Femur (tissue), 1 donor: ENCODE data around the gene BUD23.
"Not testable (repeated sequence)": the region's sequence is repeated elsewhere in the genome, so short reads cannot be mapped to it uniquely, and the experiment has no call there.

ENCODE experiments used
- DNase-seq: peaks from one replicate; pipeline ENCODE4 v3.0.0-alpha.2; 2017

The BUD23 gene

GRCh38 chr7:73668886-73669230, 14.5 kb upstream of the BUD23 start:
- DNase-seq = no peak

- no peak for DNase-seq
Measured at GRCh38 chr7:73669288-73669701, 14.1 kb upstream of the BUD23 start.

GRCh38 chr7:73669858-73670385, 13.5 kb upstream of the BUD23 start:
- no peak for DNase-seq

- no peak for DNase-seq
Measured at GRCh38 chr7:73671322-73671661, 12.1 kb upstream of the BUD23 start.

DNA sequence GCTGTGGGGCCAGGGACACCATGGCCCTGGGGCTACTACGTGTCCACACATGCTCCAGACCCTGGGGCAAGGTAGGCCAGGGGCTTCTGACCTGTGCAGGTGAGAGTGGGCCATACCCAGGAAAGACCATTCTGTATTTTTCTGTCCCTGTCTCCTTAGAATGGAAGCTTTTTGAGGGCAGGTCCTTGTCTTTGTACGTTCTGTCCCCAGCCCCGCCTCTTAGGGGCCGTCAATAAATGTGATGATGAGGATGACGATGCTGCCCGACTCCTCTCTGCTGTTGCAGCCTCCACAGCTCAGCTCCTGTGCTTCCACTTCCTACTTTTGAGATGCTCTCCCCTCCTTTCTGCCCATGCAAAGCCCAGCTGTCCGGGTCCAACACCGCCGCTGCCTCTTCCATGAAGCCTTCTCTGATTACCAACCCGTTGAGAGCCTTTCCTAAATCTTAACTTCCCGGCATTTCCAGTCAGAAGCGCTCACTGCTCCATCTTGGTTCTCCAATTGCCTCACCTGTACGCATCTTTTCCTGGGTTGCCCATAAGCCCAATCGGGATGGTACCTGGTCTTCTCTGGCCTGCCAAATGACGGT, 11.4 kb upstream of the BUD23 start:
- no peak for DNase-seq

DNA sequence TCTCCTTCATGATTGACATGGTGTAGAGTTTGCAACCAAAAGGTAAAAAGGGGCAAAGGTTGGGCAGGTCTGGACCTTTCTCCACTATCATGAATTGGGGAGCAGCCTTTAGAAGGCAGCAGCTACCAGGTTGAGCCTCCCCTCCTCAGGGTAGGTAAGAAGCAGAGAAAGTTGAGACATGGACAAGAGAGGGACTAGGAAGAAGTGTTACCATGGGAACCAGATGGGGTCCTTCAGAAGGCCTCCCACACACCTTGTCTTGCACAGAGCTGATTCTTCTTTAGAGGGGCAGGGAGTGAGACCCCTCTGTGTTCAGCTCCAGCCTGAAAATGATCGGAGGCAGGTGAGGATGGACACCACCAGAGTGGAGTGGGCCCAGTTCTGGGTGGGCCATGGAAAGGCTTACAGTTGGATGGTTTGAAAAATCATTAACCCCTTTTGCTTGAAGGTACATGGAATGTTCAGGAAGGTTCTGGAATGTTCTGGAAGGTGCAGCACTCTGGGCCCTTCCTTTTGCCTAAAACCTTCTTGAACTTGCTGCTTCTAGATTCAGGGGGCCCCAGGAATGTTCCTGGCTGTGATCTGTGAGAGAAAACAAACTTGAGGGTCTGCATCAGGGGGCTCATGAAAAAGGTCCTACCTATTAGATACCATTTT, 8.8 kb upstream of the BUD23 start:
- no peak for DNase-seq

- DNase-seq = not testable (repeated sequence)
Measured at GRCh38 chr7:73676062-73676461, 7.3 kb upstream of the BUD23 start.

DNA sequence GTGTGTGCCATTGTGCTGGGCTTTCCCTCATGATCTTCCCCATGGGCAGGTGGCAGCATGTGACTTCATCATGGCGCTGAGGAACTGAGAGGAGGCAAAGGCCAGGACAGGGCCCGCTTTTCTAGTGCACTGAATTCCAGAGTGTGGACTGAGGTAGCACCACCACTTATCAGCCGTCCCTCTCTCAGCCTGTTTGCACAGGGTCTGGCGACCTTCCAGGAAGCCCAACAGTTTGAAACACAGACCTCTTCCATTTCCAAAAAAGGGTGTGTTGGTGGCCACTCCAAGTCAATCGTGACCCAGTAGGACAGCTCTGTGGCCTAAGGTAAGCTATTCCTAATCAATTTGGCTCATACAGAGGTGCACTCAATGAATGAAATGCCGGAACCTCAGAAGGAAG, 4.5 kb upstream of the BUD23 start:
- DNase-seq = no peak

GRCh38 chr7:73679709-73680108, 3.7 kb upstream of the BUD23 start:
- no peak for DNase-seq

DNA sequence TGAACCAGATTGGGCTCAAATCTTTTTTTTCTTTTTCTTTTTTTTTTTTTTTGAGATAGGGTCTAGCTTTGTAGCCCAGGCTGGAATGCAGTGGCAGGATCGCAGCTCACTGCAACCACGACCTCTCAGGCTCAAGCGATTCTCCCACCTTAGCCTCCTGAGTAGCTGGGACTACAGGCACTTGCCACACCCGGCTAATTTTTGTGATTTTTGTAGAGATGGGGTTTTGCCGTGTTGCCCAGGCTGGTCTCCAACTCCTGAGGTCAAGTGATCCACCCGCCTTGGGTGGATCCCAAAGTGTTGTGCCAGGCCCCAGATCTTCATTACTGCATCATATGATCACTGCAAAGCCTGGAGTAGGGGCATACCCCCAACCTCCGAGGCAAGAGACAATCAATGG, 2.9 kb upstream of the BUD23 start:
- DNase-seq = no peak

- DNase-seq = no peak
Measured at GRCh38 chr7:73681031-73681430, 2.4 kb upstream of the BUD23 start.

DNA sequence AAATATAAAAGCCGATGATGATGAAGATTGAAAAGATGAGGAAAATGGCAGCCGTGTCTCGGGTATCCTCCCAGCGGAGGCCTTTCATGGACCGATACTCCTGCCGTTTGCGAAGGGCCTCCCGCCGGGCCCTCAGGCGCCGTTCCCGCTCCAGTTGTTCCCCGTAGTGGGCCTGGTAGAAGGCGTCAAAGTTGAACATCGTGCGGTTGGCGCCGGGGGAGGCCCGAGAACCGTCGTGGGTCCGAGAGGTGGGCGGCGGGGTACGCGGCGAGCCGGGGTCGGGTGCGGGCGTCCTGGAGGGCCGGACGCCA, 697 bp upstream of the BUD23 start:
- no peak for DNase-seq

GRCh38 chr7:73683788-73684693, 644 bp downstream of the BUD23 start:
- DNase-seq = no peak

DNA sequence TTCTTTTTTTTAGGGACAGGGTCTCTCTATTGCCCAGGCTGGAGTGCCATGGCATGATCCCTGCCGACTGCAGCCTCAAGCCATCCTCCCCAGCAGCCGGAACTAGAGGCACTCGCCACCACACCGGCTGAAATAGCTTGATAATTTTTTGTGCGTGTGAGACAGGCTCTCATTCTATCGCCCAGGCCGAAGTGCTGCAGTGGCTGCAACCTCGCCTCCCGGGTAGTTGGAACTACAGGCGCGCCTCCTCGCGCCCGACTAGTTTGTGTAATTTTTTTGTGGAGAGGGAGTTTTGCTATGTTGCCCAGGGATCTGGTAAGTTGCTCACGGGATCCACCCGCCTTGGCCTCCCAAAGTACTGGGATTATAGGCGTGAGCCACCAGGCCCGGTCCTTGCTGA, 1.9 kb downstream of the BUD23 start:
- DNase-seq = no peak

DNA sequence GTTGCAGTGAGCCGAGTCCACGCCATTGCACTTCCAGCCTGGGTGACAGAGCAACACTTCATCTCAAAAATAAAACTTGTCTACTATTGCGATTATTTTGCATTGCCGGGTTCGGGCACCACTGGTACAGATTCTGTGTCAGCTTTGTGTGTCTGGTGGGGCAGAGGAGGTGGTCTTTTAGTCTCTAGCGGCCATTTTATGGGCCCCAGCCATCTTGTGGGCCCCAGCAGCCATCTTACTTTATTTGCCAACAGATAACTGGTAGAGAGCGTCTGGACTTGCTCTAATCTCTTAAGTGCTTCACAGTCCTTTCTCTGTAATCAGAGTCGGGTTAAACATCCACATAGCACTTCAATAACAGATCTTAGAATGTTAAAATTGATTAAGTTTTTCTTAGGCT, 4.9 kb downstream of the BUD23 start:
- no peak for DNase-seq

DNA sequence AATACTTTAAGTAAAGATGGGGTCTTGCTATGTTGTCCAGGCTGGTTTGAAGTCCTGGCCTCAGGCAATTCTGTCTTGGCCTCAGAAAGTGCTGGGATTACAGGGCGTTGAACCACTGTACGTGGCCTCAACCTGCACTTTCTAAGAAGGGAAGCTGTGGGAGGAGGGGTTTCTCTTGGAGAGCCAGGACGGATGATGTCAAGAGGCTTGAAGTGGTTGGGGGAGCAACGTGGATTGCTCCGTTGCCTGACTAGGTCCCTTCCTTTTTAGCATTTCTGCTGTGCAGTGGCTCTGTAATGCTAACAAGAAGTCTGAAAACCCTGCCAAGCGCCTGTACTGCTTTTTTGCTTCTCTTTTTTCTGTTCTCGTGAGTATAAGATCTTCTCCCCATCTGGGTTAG, 7.2 kb downstream of the BUD23 start:
- DNase-seq = no peak

DNA sequence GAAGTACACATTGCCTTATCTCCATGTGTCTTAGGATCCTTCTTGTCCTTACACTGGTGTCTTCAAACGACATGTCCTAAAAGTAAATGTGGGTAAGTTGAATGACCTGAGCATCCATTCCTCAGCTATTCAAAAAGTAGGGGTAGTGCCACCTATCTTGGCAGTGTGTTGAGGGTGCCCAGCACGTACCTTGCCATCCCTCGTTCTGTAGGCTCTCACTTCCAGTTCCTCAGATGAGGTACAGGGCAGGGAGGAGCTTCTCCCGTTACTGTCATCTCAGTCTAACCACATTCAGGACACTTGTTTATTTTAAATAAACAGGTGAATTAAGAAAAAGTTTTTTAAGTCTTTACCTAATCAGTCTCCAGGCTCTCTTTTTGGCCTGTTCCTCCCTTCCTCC, 13.0 kb downstream of the BUD23 start:
- DNase-seq = no peak

- no peak for DNase-seq
Measured at GRCh38 chr7:73698410-73698809, 15.0 kb downstream of the BUD23 start.

DNA sequence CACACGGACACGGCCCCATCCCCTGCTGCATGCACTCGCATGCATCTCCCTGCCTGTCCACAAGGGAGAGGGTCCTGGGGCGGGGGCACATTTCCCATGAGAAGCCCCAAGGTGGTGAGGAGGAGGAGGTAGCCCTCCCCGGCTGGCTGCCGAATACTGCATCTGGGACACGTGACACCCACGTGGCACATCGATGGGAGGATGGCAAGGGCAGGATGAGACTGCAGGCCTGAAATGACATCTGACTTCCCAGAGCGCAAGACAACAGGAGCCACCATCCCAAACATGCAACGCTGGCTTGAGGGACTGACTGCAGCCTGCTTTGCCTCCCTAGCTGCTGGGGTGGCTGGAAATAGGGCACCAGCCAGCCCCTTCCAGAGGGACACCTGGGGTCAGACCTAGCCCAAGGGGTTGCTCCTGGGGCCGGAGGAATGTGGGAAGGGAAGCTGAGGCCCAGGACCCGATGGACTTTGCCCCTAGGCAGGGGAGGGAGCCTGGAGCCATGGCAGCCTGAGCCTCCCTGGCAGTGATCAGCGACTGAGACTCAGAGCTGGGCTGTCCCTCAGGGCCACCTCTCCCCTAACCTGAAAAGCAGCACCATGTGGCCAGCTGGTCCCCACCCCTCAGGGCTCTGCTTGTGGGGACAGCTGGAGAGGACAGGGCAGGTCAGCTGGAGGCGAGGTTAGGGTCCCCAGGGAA, 16.1 kb downstream of the BUD23 start:
- no peak for DNase-seq

- no peak for DNase-seq
Measured at GRCh38 chr7:73700069-73700423, 16.6 kb downstream of the BUD23 start.

GRCh38 chr7:73700581-73701134, 17.3 kb downstream of the BUD23 start:
- DNase-seq = no peak

GRCh38 chr7:73701357-73701995, 18.1 kb downstream of the BUD23 start:
- DNase-seq = no peak

GRCh38 chr7:73702226-73702625, 18.8 kb downstream of the BUD23 start:
- no peak for DNase-seq
